H1 (cell line): ENCODE results near the gene NUDT19. TPM values are rescaled to one million over a fixed set of nuclear protein-coding genes. Genes with fewer than 3 reads are reported as not detected.

Source experiments
- CTCF ChIA-PET: fragments of 300-600 bp; sonication (Branson Sonifier 250); formaldehyde crosslinking; loops from one replicate; lab custom pipeline; 2021; ENCODE audit not compliant: partially characterized antibody; lab: Charles Lee
- POLR2A ChIA-PET: fragments of 300-600 bp; sonication (Branson Sonifier 250); formaldehyde crosslinking; loops from one replicate; lab custom pipeline; 2021; ENCODE audit warnings: inconsistent platforms; ENCODE audit not compliant: partially characterized antibody; lab: Charles Lee
- DNase-seq, 2 experiments: peaks; one replicate each; pipeline versions ENCODE4 v3.0.0 to v3.0.0-alpha.2; 2010 to 2022; ENCODE audit warnings: low spot score in 2 of 2, low read depth in 1 of 2, mixed read lengths in 1 of 2
- FAIRE-seq: peaks from 2 replicates; lab custom pipeline; 2011; peaks lifted over from hg19 to GRCh38; lab: Jason Lieb, UNC
- H2AFZ ChIP-seq: 2 replicates; pipeline ENCODE4 v1.8.1; 2012; ENCODE audit warnings: low read length, inconsistent platforms
- H2AK5ac ChIP-seq: 2 replicates; pipeline ENCODE4 v1.6.1; 2013; ENCODE audit warnings: low read depth, low read length
- H2BK120ac ChIP-seq: replicated peaks from 2 replicates; pipeline ENCODE3; 2013; ENCODE audit warnings: low read depth, low read length, inconsistent platforms
- H2BK12ac ChIP-seq: 2 replicates; pipeline ENCODE4 v1.6.1; 2013; ENCODE audit warnings: low read depth, low read length
- H2BK15ac ChIP-seq: 2 replicates; pipeline ENCODE4 v1.6.1; 2013; ENCODE audit warnings: low read length
- H2BK20ac ChIP-seq: 2 replicates; pipeline ENCODE4 v1.6.1; 2013; ENCODE audit warnings: low read length
- H2BK5ac ChIP-seq: 2 replicates; pipeline ENCODE4 v1.6.1; 2013; ENCODE audit warnings: low read depth, low read length
- H3K14ac ChIP-seq: 2 replicates; pipeline ENCODE4 v1.6.1; 2013; ENCODE audit warnings: inconsistent platforms; ENCODE audit not compliant: insufficient read length
- H3K18ac ChIP-seq: 2 replicates; pipeline ENCODE4 v1.6.1; 2013; ENCODE audit warnings: low read length; ENCODE audit errors: extremely low read depth
- H3K23ac ChIP-seq: 2 replicates; pipeline ENCODE4 v1.6.1; 2013; ENCODE audit warnings: inconsistent platforms; ENCODE audit not compliant: insufficient read length
- H3K23me2 ChIP-seq: 2 replicates; pipeline ENCODE4 v1.6.1; 2013; ENCODE audit warnings: low read depth, low read length
- H3K27ac ChIP-seq: 2 replicates; pipeline ENCODE4 v1.6.1; 2011; ENCODE audit warnings: low read depth, low read length, inconsistent platforms
- H3K27me3 ChIP-seq, 4 experiments: replicated peaks in 1 of 4; 1 replicate in 1 of 4; 2 replicates in 3 of 4; pipeline versions ENCODE4 v1.6.1 to v1.8.1; 2011 to 2013; ENCODE audit warnings: low read length in 3 of 4, mild to moderate bottlenecking in 3 of 4, inconsistent platforms in 2 of 4, mixed read lengths in 2 of 4, moderate library complexity in 1 of 4; ENCODE audit not compliant: control insufficient read depth in 3 of 4, insufficient read depth in 3 of 4; ENCODE audit errors: extremely low read depth in 1 of 4
- H3K36me3 ChIP-seq, 4 experiments: 2 replicates each; pipeline versions ENCODE4 v1.6.1 to v1.8.1; 2011 to 2013; ENCODE audit warnings: mild to moderate bottlenecking in 4 of 4, low read length in 3 of 4, moderate library complexity in 2 of 4, control low read depth in 1 of 4, inconsistent platforms in 1 of 4; ENCODE audit not compliant: insufficient read depth in 4 of 4, control insufficient read depth in 2 of 4
- H3K4ac ChIP-seq: replicated peaks from 2 replicates; pipeline ENCODE3; 2013; ENCODE audit warnings: low read length, low read depth, mixed read lengths, inconsistent platforms; ENCODE audit not compliant: insufficient read length
- H3K4me1 ChIP-seq, 4 experiments: replicated peaks in 1 of 4; 1 replicate in 1 of 4; 2 replicates in 3 of 4; pipeline versions ENCODE4 v1.6.1 to v1.8.1; 2011 to 2013; ENCODE audit warnings: low read length in 3 of 4, inconsistent platforms in 2 of 4, mixed read lengths in 1 of 4; ENCODE audit not compliant: insufficient read depth in 4 of 4, control insufficient read depth in 3 of 4
- H3K4me2 ChIP-seq, 2 experiments: 2 replicates each; pipeline versions ENCODE4 v1.6.1 to v1.8.1; 2011 to 2013; ENCODE audit warnings: low read depth in 2 of 2, low read length in 2 of 2, control low read depth in 1 of 2, inconsistent platforms in 1 of 2, mild to moderate bottlenecking in 1 of 2; ENCODE audit not compliant: insufficient read depth in 1 of 2
- H3K4me3 ChIP-seq, 4 experiments: fragments of 200-600, 300-600 bp in 1 of 4; sonication (generic), shearing (Covaris generic), sonication (Bioruptor Twin) in 1 of 4; 2 replicates each; pipeline versions ENCODE4 v1.5.1 to v1.8.1; 2011 to 2016; ENCODE audit warnings: low read length in 4 of 4, low read depth in 3 of 4, control low read depth in 2 of 4, inconsistent platforms in 2 of 4, mild to moderate bottlenecking in 2 of 4, mixed read lengths in 1 of 4, moderate library complexity in 1 of 4; ENCODE audit not compliant: insufficient read depth in 2 of 4; ENCODE audit errors: extremely low read depth in 1 of 4
- H3K56ac ChIP-seq: replicated peaks from 2 replicates; pipeline ENCODE3; 2013; ENCODE audit warnings: low read depth, mild to moderate bottlenecking, mixed read lengths, low read length, inconsistent platforms; ENCODE audit not compliant: insufficient read length
- H3K79me1 ChIP-seq: 2 replicates; pipeline ENCODE4 v1.6.1; 2013; ENCODE audit warnings: low read depth, low read length, control low read depth
- H3K79me2 ChIP-seq, 2 experiments: 2 replicates each; pipeline versions ENCODE4 v1.6.1 to v1.8.1; 2012 to 2013; ENCODE audit warnings: low read length in 2 of 2, mild to moderate bottlenecking in 2 of 2, inconsistent platforms in 1 of 2; ENCODE audit not compliant: insufficient read depth in 2 of 2, control insufficient read depth in 1 of 2
- H3K9ac ChIP-seq, 4 experiments: replicated peaks in 1 of 4; 1 replicate in 1 of 4; 2 replicates in 3 of 4; pipeline versions ENCODE4 v1.6.1 to v1.8.1; 2011 to 2013; ENCODE audit warnings: low read depth in 3 of 4, low read length in 3 of 4, control low read depth in 2 of 4, mild to moderate bottlenecking in 2 of 4, moderate library complexity in 2 of 4, inconsistent platforms in 1 of 4; ENCODE audit errors: extremely low read depth in 1 of 4
- H3K9me3 ChIP-seq, 2 experiments: 2 replicates each; pipeline versions ENCODE4 v1.6.1 to v1.8.1; 2012 to 2013; ENCODE audit warnings: mild to moderate bottlenecking in 2 of 2, moderate library complexity in 2 of 2, control low read depth in 1 of 2, inconsistent platforms in 1 of 2, low read depth in 1 of 2, low read length in 1 of 2, mixed read lengths in 1 of 2; ENCODE audit not compliant: insufficient read depth in 2 of 2
- H4K20me1 ChIP-seq, 2 experiments: replicated peaks in 1 of 2; 2 replicates each; pipeline versions ENCODE3 to v1.8.1; 2011 to 2013; ENCODE audit warnings: inconsistent platforms in 2 of 2, low read length in 2 of 2, mild to moderate bottlenecking in 1 of 2; ENCODE audit not compliant: insufficient read depth in 2 of 2, control insufficient read depth in 1 of 2
- H4K5ac ChIP-seq: 2 replicates; pipeline ENCODE4 v1.6.1; 2013; ENCODE audit warnings: low read length, low read depth, mixed read lengths, inconsistent platforms; ENCODE audit not compliant: insufficient read length
- H4K8ac ChIP-seq: 2 replicates; pipeline ENCODE4 v1.8.0; 2013; ENCODE audit warnings: mild to moderate bottlenecking, moderate library complexity, low read length, inconsistent platforms; ENCODE audit not compliant: insufficient read depth; ENCODE audit errors: extremely low read depth
- H4K91ac ChIP-seq: replicated peaks from 2 replicates; pipeline ENCODE3; 2013; ENCODE audit warnings: low read length, mixed read lengths, inconsistent platforms; ENCODE audit not compliant: insufficient read length
- CHD1 ChIP-seq: IDR thresholded peaks from 2 replicates; pipeline ENCODE4 v1.6.1; 2012; ENCODE audit warnings: low read depth, low read length, improper control_type of control experiment
- EGR1 ChIP-seq: IDR thresholded peaks from 2 replicates; pipeline ENCODE4 v1.6.1; 2011; ENCODE audit warnings: low read depth, low read length, borderline replicate concordance
- FOSL1 ChIP-seq: IDR thresholded peaks from 2 replicates; pipeline ENCODE4 v1.6.1; 2011; ENCODE audit warnings: mild to moderate bottlenecking, low read depth, low read length, moderate library complexity; ENCODE audit not compliant: insufficient read depth
- HDAC6 ChIP-seq: IDR thresholded peaks from one replicate; pipeline ENCODE4 v1.7.1; 2012; ENCODE audit warnings: low read depth, mild to moderate bottlenecking, inconsistent platforms, low read length, moderate library complexity
- MAX ChIP-seq: IDR thresholded peaks from 2 replicates; pipeline ENCODE4 v1.6.1; 2012; ENCODE audit warnings: inconsistent platforms
- RAD21 ChIP-seq, 2 experiments: IDR thresholded peaks in 1 of 2; conservative IDR thresholded peaks in 1 of 2; 2 replicates each; pipeline ENCODE4 v1.6.1; 2011; ENCODE audit warnings: low read depth in 2 of 2, low read length in 2 of 2, improper control_type of control experiment in 1 of 2, inconsistent platforms in 1 of 2, mild to moderate bottlenecking in 1 of 2, moderate library complexity in 1 of 2
- WGBS, 2 experiments: shearing (Covaris generic) in 1 of 2; methylation state at CpG; one replicate each; pipeline versions ENCODE4 v1.1.6 to v1.1.7; 2013 to 2015; ENCODE audit warnings: low lambda C conversion rate in 2 of 2, mixed read lengths in 2 of 2, inconsistent platforms in 1 of 2, low coverage in 1 of 2, missing lambda C conversion rate in 1 of 2; ENCODE audit not compliant: insufficient replicate concordance in 2 of 2, insufficient coverage in 1 of 2, insufficient read length in 1 of 2; ENCODE audit errors: extremely low coverage in 1 of 2, missing lambda C conversion rate in 1 of 2; 5-methylcytosine and 5-hydroxymethylcytosine counted together
- polyA plus RNA-seq, 7 experiments: library from polyadenylated mRNA; depleted of rRNA in 3 of 7; stranded (reverse) in 5 of 7; unstranded in 2 of 7; fragments of >200 nt in 5 of 7; fragments of 200-250 nt in 2 of 7; gene quantifications; 1 replicate in 5 of 7; 2 replicates in 1 of 7; 4 replicates in 1 of 7; pipeline versions ENCODE4 v1.2.1 to v1.2.3, GENCODE V29; 2011 to 2013; ENCODE audit warnings: missing spikeins in 2 of 7, mixed read lengths in 2 of 7
- total RNA-seq: library from RNA; stranded (reverse); fragmentation: NEBNext Ultra II Directional; extraction: Animal tissue kit (Norgen Biotek cat#: 25700); gene quantifications from 2 replicates; pipeline ENCODE4 v1.2.1, GENCODE V29; 2021

The NUDT19 gene
- total and polyA plus RNA-seq, 2 of the 8 experiments (the other 6 are each of a cell fraction or from before 2014, with no cell fraction given) = 2.0 to 3.3 TPM

DNA sequence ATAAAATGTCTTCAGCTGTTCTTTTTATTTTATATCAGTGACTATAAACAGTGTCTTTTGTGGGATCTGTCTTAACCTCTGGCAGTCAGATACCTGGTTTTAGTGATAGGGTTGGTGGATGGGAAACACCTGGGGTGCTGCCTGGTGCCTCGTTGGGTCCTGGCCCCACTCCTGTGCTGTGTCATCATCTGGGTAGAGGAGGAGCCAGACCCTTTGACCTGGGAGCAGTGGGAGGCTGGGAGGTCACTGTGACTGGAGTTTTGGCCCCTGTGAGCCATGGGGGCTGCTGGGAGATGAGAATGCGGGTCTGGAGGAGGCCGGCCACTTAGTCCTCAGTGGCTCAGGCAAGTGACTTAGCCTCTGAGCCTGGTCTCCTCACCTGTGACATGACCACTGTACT lies 57.3 kb downstream of the NUDT19 start:
- POLR2A ChIA-PET = interaction anchor here (1.2 kb wide), 1 partner anchor 38 kb away, joined by 4 read pairs; no protein-coding TSS in a partner anchor
- TF ChIP-seq HDAC6 (no peak), CHD1 (no peak), FOSL1 (no peak), MAX (no peak), EGR1 (no peak), RAD21 (IDR thresholded peaks at IDR 0.05 in 1 of 2, conservative IDR thresholded peaks at IDR 0.05 in 1 of 2; ENCODE audit: low read depth in 2 of 2, low read length in 2 of 2) (no peak)
- DNase-seq = peak in 1 of 2 experiments; percentile 33

More for the DNA sequence above, 57.3 kb downstream of the NUDT19 start:
- H2BK12ac ChIP-seq = no peak overlapping the region
- H3K79me1 ChIP-seq = no peaks in the 10 kb centered on the region
- no peaks in the 10 kb centered on the region for H4K20me1 ChIP-seq
- H3K4me1 ChIP-seq = no peaks in the 10 kb centered on the region; a peak in 1 of 7 replicates
- no peak overlapping the region for H3K14ac ChIP-seq
- no peak overlapping the region for H2BK20ac ChIP-seq
- peaks cover 7% of the 10 kb centered on the region; the same call in 1 of the 2 replicates for H3K23me2 ChIP-seq
- H3K4me2 ChIP-seq = no peak overlapping the region
- H3K27ac ChIP-seq = no peak overlapping the region
- H3K56ac ChIP-seq = no peak overlapping the region
- H2AK5ac ChIP-seq = no peak overlapping the region
- CTCF ChIA-PET = interaction anchor here (0.5 to 1.4 kb wide), 6 partner anchors 11 to 215 kb away, joined by 3 to 5 read pairs (median 4); no protein-coding TSS in a partner anchor
- H3K9me3 ChIP-seq = no peaks in the 10 kb centered on the region
- no peak overlapping the region for H3K9ac ChIP-seq
- H2BK120ac ChIP-seq = no peak overlapping the region
- no peak overlapping the region for H4K5ac ChIP-seq
- no peaks in the 10 kb centered on the region for H3K36me3 ChIP-seq
- no peaks in the 10 kb centered on the region for H3K79me2 ChIP-seq
- no peak overlapping the region for H3K4me3 ChIP-seq
- no peak overlapping the region for H2BK5ac ChIP-seq
- H3K4ac ChIP-seq = no peak overlapping the region
- no peak for FAIRE-seq
- H4K91ac ChIP-seq = no peak overlapping the region
- 90% methylated on average over 3 of the region's 3 CpGs; no CpG with 5 or more reads in 1 of the 2 experiments for WGBS, 2 experiments
- H3K18ac ChIP-seq = no peak overlapping the region
- H4K8ac ChIP-seq = no peak overlapping the region
- H3K27me3 ChIP-seq = no peaks in the 10 kb centered on the region
- H3K23ac ChIP-seq = no peak overlapping the region
- H2BK15ac ChIP-seq = no peak overlapping the region
- H2AFZ ChIP-seq = no peak overlapping the region
